Gastroesophageal sphincter (tissue), 3 donors: ENCODE results near the gene SOX6.

Source experiments
- EP300 ChIP-seq: sonication (generic); formaldehyde crosslinking; IDR thresholded peaks from one replicate; pipeline ENCODE4 v1.6.1; 2017; ENCODE audit warnings: antibody characterized with exemption, mild to moderate bottlenecking
- POLR2A ChIP-seq, 2 donors: fragments of 450-650 bp; IDR thresholded peaks; one replicate each; pipeline ENCODE4 v1.6.1; 2017; ENCODE audit warnings: antibody characterized with exemption in 2 of 2, mild to moderate bottlenecking in 2 of 2, moderate library complexity in 1 of 2
- POLR2AphosphoS5 ChIP-seq: sonication (generic); formaldehyde crosslinking; IDR thresholded peaks from one replicate; pipeline ENCODE4 v1.6.1; 2017; ENCODE audit warnings: antibody characterized with exemption
- TF ChIP-seq, protein P1 (sequence below), 4 experiments: fragments of 200-600 bp in 2 of 4; fragments of 450-650 bp in 2 of 4; sonication (generic) in 1 of 4; IDR thresholded peaks; one replicate each; pipeline ENCODE4 v1.5.1; 2017 to 2019; ENCODE audit warnings: antibody characterized with exemption in 4 of 4, mild to moderate bottlenecking in 2 of 4, moderate library complexity in 2 of 4

DNA sequence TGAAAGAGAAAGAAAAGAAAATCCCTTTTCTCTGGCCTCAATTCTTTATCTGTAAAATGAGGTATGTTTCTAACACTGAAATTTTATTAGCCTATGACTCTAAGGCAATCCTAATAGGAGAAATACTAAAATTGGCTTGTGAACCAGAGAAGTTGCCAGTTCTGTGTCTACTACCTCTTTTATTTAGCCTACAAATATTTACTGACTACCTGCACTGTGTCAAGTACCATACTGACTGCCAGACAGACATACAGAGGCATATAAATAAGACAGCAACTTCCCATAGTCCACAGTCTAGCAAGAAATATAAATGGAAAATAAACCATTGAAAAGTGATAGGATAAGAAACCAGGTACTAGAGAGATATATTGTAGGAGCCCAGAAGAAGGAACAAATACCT, 2.4 kb upstream of the SOX6 start:
- TF ChIP-seq POLR2AphosphoS5 (no peak), POLR2A (IDR thresholded peaks at IDR 0.05) (no peak), EP300 (no peak)
- TF ChIP-seq, protein P1, sequence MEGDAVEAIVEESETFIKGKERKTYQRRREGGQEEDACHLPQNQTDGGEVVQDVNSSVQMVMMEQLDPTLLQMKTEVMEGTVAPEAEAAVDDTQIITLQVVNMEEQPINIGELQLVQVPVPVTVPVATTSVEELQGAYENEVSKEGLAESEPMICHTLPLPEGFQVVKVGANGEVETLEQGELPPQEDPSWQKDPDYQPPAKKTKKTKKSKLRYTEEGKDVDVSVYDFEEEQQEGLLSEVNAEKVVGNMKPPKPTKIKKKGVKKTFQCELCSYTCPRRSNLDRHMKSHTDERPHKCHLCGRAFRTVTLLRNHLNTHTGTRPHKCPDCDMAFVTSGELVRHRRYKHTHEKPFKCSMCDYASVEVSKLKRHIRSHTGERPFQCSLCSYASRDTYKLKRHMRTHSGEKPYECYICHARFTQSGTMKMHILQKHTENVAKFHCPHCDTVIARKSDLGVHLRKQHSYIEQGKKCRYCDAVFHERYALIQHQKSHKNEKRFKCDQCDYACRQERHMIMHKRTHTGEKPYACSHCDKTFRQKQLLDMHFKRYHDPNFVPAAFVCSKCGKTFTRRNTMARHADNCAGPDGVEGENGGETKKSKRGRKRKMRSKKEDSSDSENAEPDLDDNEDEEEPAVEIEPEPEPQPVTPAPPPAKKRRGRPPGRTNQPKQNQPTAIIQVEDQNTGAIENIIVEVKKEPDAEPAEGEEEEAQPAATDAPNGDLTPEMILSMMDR (IDR thresholded peaks at IDR 0.05) = no peak
